SU-DHL-6 (cell line): Measurements from ENCODE around the gene LGR6.

Source experiments
- EZH2phosphoT487 ChIP-seq: fragments of 200-600 bp; sonication (generic), shearing (Covaris generic); conservative IDR thresholded peaks from 2 replicates; pipeline ENCODE4 v1.6.1; 2018; ENCODE audit warnings: mild to moderate bottlenecking, antibody characterized with exemption, low read length, moderate library complexity, mixed read lengths
- TF ChIP-seq, protein P1 (sequence below): fragments of 200-600 bp; sonication (generic); IDR thresholded peaks from one replicate; pipeline ENCODE4 v1.5.1; 2017; ENCODE audit warnings: antibody characterized with exemption, mild to moderate bottlenecking, low read length, moderate library complexity; ENCODE audit not compliant: insufficient read depth, poor library complexity, severe bottlenecking

DNA sequence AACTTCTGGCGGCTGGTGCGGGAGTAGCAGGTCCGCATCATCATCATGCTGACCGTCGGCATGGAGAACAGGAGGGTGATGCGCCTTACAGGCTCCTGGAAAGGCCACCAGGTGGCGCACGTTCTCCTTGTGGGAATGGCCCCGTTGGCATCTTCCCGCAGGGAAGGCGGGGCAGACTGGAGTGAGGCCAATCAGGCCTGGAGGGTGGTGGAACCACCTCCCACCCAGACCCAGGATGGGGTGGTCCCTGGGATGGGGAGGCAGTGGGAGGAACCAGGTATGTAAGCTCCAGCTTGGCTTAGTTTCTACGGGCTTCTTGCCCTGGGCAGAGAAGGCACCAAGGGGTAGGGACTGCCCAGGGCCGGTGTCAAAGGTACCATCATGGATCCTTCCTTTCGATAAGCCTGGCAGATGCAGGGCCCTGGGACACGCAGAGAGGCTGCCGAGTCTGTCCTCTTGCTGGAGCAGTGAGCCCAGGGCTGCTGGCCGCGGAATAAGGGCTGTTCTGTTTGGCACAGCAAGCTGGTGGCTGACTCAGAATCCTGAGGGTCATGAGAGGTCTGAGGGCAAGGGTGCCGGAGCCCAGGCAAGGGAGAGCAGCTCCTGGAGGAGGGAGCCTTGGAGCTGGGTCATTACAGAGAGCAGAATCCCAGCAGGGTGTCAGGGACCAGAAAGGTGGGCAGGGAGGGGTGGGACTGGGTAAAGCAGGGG is 8.7 kb upstream of the LGR6 start:
- no peak for TF ChIP-seq EZH2phosphoT487
- TF ChIP-seq, protein P1, sequence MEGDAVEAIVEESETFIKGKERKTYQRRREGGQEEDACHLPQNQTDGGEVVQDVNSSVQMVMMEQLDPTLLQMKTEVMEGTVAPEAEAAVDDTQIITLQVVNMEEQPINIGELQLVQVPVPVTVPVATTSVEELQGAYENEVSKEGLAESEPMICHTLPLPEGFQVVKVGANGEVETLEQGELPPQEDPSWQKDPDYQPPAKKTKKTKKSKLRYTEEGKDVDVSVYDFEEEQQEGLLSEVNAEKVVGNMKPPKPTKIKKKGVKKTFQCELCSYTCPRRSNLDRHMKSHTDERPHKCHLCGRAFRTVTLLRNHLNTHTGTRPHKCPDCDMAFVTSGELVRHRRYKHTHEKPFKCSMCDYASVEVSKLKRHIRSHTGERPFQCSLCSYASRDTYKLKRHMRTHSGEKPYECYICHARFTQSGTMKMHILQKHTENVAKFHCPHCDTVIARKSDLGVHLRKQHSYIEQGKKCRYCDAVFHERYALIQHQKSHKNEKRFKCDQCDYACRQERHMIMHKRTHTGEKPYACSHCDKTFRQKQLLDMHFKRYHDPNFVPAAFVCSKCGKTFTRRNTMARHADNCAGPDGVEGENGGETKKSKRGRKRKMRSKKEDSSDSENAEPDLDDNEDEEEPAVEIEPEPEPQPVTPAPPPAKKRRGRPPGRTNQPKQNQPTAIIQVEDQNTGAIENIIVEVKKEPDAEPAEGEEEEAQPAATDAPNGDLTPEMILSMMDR: peak; percentile 90
